Cardiac fibroblast (primary cell): ENCODE measurements around the gene HECTD3.
"Not testable (repeated sequence)": the region's sequence is repeated elsewhere in the genome, so short reads cannot be mapped to it uniquely, and the experiment has no call there.

Source experiments
- DNase-seq, 2 donors: peaks; one replicate each; pipeline versions ENCODE4 v3.0.0 to v3.0.0-alpha.2; 2010; ENCODE audit warnings: low read depth in 2 of 2
- H3K4me3 ChIP-seq, 2 donors: replicated peaks in 1 of 2; 1 replicate in 1 of 2; 2 replicates in 1 of 2; pipeline ENCODE4 v1.5.1; 2011; ENCODE audit warnings: low read depth in 2 of 2, low read length in 2 of 2, mild to moderate bottlenecking in 2 of 2, moderate library complexity in 1 of 2
- TF ChIP-seq, protein P1 (sequence below): IDR thresholded peaks from one replicate; pipeline ENCODE4 v1.5.1; 2011; ENCODE audit warnings: low read depth, mild to moderate bottlenecking, low read length, inconsistent platforms

The HECTD3 gene

DNA sequence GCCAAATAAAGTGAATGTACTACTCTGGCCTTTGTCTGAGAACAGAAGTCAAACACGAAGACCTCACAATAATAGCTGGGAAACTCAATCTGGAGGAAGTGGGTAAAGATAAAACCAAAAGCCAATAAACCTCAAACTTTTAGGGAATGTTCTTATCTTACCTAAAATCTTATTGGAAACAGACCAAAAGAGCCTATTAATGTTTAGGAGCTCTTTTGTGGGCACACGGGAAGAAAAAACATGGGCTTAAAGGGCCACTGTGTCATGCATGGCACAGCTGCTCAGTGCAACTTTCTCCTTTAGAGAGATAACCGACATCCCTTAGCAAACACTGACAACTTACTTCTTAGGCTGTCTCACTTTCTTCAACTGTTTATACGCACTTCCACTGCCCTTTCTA is 40.8 kb downstream of the HECTD3 start:
- peak; percentile 21 to 55 for DNase-seq
- TF ChIP-seq, protein P1, sequence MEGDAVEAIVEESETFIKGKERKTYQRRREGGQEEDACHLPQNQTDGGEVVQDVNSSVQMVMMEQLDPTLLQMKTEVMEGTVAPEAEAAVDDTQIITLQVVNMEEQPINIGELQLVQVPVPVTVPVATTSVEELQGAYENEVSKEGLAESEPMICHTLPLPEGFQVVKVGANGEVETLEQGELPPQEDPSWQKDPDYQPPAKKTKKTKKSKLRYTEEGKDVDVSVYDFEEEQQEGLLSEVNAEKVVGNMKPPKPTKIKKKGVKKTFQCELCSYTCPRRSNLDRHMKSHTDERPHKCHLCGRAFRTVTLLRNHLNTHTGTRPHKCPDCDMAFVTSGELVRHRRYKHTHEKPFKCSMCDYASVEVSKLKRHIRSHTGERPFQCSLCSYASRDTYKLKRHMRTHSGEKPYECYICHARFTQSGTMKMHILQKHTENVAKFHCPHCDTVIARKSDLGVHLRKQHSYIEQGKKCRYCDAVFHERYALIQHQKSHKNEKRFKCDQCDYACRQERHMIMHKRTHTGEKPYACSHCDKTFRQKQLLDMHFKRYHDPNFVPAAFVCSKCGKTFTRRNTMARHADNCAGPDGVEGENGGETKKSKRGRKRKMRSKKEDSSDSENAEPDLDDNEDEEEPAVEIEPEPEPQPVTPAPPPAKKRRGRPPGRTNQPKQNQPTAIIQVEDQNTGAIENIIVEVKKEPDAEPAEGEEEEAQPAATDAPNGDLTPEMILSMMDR: no peak
- H3K4me3 ChIP-seq: no peak overlapping the region

DNA sequence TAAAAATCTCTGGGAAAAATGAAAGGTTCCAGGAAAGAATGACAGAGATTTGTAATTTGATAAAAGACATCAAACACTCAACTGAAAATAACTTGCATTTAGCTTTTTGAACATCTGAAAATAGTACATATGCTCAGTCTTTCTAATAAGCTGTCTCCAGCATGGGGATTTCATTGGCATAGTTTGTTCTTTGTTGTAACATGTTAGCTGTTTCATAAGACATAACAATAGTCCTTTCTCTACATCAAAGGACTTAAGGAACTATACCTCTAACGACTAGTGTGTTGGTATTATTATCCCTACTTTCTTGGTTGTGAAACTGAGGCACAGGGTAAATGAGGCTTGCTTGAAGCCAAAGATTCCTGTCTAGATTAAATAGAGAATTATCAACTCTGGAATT is 46.7 kb downstream of the HECTD3 start:
- no peak overlapping the region for H3K4me3 ChIP-seq
- DNase-seq: no peak
- TF ChIP-seq, protein P1: no peak

DNA sequence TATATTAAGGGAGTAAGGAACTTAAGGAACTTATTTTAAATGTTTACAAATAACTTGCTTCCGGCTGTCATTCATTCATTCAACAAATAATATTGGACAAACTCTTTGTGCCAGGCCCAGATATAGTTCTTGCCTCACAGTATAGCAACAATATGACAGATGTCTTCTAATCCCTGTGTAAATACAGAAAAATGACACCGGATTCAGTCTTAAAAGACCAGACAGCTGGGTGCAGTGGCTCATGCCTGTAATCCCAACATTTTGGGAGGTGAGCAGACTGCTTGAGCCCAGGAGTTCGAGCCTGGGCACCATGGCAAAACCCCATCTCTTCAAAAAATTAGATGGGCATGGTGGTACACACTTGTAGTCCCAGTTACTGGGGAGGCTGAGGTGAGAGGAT is 48.4 kb downstream of the HECTD3 start:
- TF ChIP-seq, protein P1: no peak
- DNase-seq: no peak
- no peak overlapping the region for H3K4me3 ChIP-seq

DNA sequence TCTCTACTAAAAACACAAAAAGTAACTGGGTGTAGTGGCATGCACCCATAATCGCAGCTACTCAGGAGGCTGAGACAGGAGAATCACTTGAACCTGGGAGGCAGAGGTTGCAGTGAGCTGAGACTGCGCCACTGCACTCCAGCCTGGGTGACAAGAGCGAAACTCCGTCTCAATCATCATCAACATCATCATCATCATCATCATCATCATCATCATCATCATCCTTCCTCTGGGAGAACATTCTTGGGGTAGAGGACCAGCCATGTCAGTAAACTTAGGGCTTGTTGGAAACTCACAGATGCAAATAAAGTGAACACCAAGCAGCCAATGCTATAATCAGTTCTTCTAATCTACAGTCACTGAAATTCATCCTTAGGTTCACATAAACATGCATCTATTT is 49.1 kb downstream of the HECTD3 start:
- not testable (repeated sequence) for H3K4me3 ChIP-seq, DNase-seq

- not testable (repeated sequence) for H3K4me3 ChIP-seq
- peak in 1 of 2 donors; percentile 36 for DNase-seq
Observed at GRCh38 chr1:44957566-44957965, 53.6 kb downstream of the HECTD3 start.

- not testable (repeated sequence) for DNase-seq, H3K4me3 ChIP-seq
Observed at GRCh38 chr1:44956077-44956476, 55.0 kb downstream of the HECTD3 start.
